Measurements from ENCODE around the gene BLMH. TPM values are rescaled to one million over a fixed set of nuclear protein-coding genes. Genes with fewer than 3 reads are reported as not detected.

BLMH gene
- total RNA-seq, 1 donor from 2014 or later: 103 TPM

DNA sequence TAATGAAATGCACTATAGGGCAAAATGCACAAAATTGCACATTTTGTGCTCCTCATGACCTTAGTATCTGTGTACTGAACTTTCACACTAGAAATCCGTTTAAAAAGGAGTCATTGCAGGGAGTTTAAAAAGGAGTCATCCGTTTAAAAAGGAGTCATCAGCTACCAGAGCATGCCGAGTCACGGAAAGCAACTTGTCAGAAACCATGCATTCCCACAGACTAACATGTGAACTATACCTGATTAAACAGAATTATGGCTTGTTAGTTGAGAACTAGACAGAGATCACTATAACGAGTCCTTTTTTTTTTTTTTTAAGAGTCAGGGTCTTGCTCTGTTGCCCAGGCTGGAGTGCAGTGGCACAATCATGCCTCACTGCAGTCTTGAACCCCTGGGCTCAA is 92.1 kb downstream of the BLMH start:
- TF ChIP-seq, protein P1, sequence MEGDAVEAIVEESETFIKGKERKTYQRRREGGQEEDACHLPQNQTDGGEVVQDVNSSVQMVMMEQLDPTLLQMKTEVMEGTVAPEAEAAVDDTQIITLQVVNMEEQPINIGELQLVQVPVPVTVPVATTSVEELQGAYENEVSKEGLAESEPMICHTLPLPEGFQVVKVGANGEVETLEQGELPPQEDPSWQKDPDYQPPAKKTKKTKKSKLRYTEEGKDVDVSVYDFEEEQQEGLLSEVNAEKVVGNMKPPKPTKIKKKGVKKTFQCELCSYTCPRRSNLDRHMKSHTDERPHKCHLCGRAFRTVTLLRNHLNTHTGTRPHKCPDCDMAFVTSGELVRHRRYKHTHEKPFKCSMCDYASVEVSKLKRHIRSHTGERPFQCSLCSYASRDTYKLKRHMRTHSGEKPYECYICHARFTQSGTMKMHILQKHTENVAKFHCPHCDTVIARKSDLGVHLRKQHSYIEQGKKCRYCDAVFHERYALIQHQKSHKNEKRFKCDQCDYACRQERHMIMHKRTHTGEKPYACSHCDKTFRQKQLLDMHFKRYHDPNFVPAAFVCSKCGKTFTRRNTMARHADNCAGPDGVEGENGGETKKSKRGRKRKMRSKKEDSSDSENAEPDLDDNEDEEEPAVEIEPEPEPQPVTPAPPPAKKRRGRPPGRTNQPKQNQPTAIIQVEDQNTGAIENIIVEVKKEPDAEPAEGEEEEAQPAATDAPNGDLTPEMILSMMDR (IDR thresholded peaks at IDR 0.05; ENCODE audit: partially characterized antibody, unreplicated experiment): no peak
- no peaks in the 10 kb centered on the region for H3K9me3 Mint-ChIP-seq (ENCODE audit: unreplicated experiment)
- H3K4me1 Mint-ChIP-seq (ENCODE audit: low read depth, unreplicated experiment): peaks cover 4% of the 10 kb centered on the region
- no peak for DNase-seq
- H3K27me3 Mint-ChIP-seq (ENCODE audit: unreplicated experiment): no peaks in the 10 kb centered on the region
- no peak overlapping the region for H3K4me3 Mint-ChIP-seq (ENCODE audit: unreplicated experiment)
- H3K36me3 Mint-ChIP-seq (ENCODE audit: unreplicated experiment): no peaks in the 10 kb centered on the region
- no peak overlapping the region for H3K27ac Mint-ChIP-seq (ENCODE audit: unreplicated experiment)

Other genes with a start within 250 kb of the BLMH start
- gene NSRP1, start 175.1 kb downstream of the BLMH start, total RNA-seq (ENCODE audit: unreplicated experiment): 18.2 TPM
- gene SLC6A4, start 56.2 kb downstream of the BLMH start, total RNA-seq (ENCODE audit: unreplicated experiment): not detected
- not detected for gene TMIGD1, start 42.1 kb upstream of the BLMH start, total RNA-seq (ENCODE audit: unreplicated experiment)
- gene CPD, start 87.0 kb upstream of the BLMH start, total RNA-seq (ENCODE audit: unreplicated experiment): 29.8 TPM
- gene GOSR1, start 185.5 kb upstream of the BLMH start, total RNA-seq (ENCODE audit: unreplicated experiment): 46.1 TPM

Data from glutamatergic neuron (in vitro differentiated cells).